ENCODE measurements around the gene C5orf46.

DNA sequence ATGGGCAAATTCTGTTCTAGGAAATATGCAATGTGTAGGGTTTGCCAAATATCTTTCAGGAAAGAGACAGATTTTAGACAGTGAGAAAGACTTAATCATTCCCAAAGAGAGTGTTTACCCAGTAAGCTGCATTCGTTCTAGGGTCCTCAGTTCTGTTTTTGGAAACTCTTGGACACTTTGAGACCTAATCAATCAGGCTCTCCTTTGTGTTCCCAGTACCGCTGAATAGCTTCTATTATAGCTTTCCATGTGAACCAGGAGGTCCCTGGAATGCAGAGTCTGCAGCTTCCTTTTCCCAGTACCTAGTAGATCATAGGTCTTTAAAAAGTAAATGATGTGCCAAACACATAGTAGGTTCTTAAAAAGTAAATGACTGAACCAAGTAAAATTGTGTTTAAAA is 63.5 kb downstream of the C5orf46 start:
- TF ChIP-seq, protein P1, sequence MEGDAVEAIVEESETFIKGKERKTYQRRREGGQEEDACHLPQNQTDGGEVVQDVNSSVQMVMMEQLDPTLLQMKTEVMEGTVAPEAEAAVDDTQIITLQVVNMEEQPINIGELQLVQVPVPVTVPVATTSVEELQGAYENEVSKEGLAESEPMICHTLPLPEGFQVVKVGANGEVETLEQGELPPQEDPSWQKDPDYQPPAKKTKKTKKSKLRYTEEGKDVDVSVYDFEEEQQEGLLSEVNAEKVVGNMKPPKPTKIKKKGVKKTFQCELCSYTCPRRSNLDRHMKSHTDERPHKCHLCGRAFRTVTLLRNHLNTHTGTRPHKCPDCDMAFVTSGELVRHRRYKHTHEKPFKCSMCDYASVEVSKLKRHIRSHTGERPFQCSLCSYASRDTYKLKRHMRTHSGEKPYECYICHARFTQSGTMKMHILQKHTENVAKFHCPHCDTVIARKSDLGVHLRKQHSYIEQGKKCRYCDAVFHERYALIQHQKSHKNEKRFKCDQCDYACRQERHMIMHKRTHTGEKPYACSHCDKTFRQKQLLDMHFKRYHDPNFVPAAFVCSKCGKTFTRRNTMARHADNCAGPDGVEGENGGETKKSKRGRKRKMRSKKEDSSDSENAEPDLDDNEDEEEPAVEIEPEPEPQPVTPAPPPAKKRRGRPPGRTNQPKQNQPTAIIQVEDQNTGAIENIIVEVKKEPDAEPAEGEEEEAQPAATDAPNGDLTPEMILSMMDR (IDR thresholded peaks at IDR 0.05) = no peak
- no peak for TF ChIP-seq EZH2phosphoT487 (IDR thresholded peaks at IDR 0.05)
- no peak for TF ChIP-seq EZH2 (IDR thresholded peaks at IDR 0.05)

Data from neural progenitor cell (in vitro differentiated cells).